H1 (cell line): Measurements from ENCODE around the gene DEAF1. TPM values are rescaled to one million over a fixed set of nuclear protein-coding genes. Genes with fewer than 3 reads are reported as not detected.
A peak's percentile ranks its signal among the peaks of the same experiment; 100 is the strongest.

Experiments used
- CEBPB ChIP-seq: IDR thresholded peaks from 2 replicates; pipeline ENCODE4 v1.6.1; 2012; ENCODE audit warnings: low read depth, low read length
- CHD7 ChIP-seq: fragments of 300-600 bp; sonication (generic); IDR thresholded peaks from 2 replicates; pipeline ENCODE4 v1.7.1; 2012; ENCODE audit warnings: low read length, moderate library complexity, mild to moderate bottlenecking, inconsistent platforms; ENCODE audit not compliant: insufficient replicate concordance
- EZH2 ChIP-seq: fragments of 200-600 bp; sonication (generic); IDR thresholded peaks from 2 replicates; pipeline ENCODE4 v1.7.1; 2012; ENCODE audit warnings: low read depth, mild to moderate bottlenecking, moderate library complexity, low read length, inconsistent platforms; ENCODE audit not compliant: severe bottlenecking
- KDM4A ChIP-seq: IDR thresholded peaks from one replicate; pipeline ENCODE4 v1.7.1; 2012; ENCODE audit warnings: low read depth, mild to moderate bottlenecking, moderate library complexity, low read length, inconsistent platforms; ENCODE audit not compliant: severe bottlenecking
- KDM5A ChIP-seq: fragments of 200-600 bp; IDR thresholded peaks from 2 replicates; pipeline ENCODE4 v1.7.1; 2012; ENCODE audit warnings: mild to moderate bottlenecking, low read length, inconsistent platforms, mixed read lengths
- MAX ChIP-seq: IDR thresholded peaks from 2 replicates; pipeline ENCODE4 v1.6.1; 2012; ENCODE audit warnings: inconsistent platforms
- NRF1 ChIP-seq: IDR thresholded peaks from 2 replicates; pipeline ENCODE4 v1.6.1; 2011; ENCODE audit warnings: mild to moderate bottlenecking, low read depth, low read length, improper control_type of control experiment
- POLR2AphosphoS5 ChIP-seq: IDR thresholded peaks from 2 replicates; pipeline ENCODE4 v1.6.1; 2011; ENCODE audit warnings: low read depth, low read length
- RBBP5 ChIP-seq: IDR thresholded peaks from 2 replicates; pipeline ENCODE4 v1.7.1; 2012; ENCODE audit warnings: low read depth, mild to moderate bottlenecking, inconsistent platforms, low read length, moderate library complexity, borderline replicate concordance
- USF2 ChIP-seq: IDR thresholded peaks from 2 replicates; pipeline ENCODE4 v1.6.1; 2011; ENCODE audit warnings: low read length, improper control_type of control experiment
- polyA plus RNA-seq, 7 experiments: library from polyadenylated mRNA; depleted of rRNA in 3 of 7; stranded (reverse) in 5 of 7; unstranded in 2 of 7; fragments of >200 nt in 5 of 7; fragments of 200-250 nt in 2 of 7; gene quantifications; 1 replicate in 5 of 7; 2 replicates in 1 of 7; 4 replicates in 1 of 7; pipeline versions ENCODE4 v1.2.1 to v1.2.3, GENCODE V29; 2011 to 2013; ENCODE audit warnings: missing spikeins in 2 of 7, mixed read lengths in 2 of 7
- total RNA-seq: library from RNA; stranded (reverse); fragmentation: NEBNext Ultra II Directional; extraction: Animal tissue kit (Norgen Biotek cat#: 25700); gene quantifications from 2 replicates; pipeline ENCODE4 v1.2.1, GENCODE V29; 2021

The DEAF1 gene
- total and polyA plus RNA-seq, 2 of the 8 experiments (the other 6 are each of a cell fraction or from before 2014, with no cell fraction given) = 47.3 to 58.4 TPM

- no peak for TF ChIP-seq CHD7
- no peak for TF ChIP-seq CEBPB
- TF ChIP-seq KDM5A = no peak
- peak; percentile 49 for TF ChIP-seq NRF1
- peak; percentile 24; the same call in 1 of the 2 replicates for TF ChIP-seq MAX
- no peak for TF ChIP-seq KDM4A
- TF ChIP-seq EZH2 = no peak
- TF ChIP-seq RBBP5 = no peak
- TF ChIP-seq USF2 = no peak
- no peak for TF ChIP-seq POLR2AphosphoS5
These were observed 30.7 kb upstream of the DEAF1 start (continued) for GRCh38 chr11:725624-726202.
